Pancreas (tissue), 10 donors: ENCODE results near the gene TPX2. TPM values are rescaled to one million over a fixed set of nuclear protein-coding genes. Genes with fewer than 3 reads are reported as not detected.
A peak's percentile ranks its signal among the peaks of the same experiment; 100 is the strongest.
"Not testable (repeated sequence)": the region's sequence is repeated elsewhere in the genome, so short reads cannot be mapped to it uniquely, and the experiment has no call there.

ENCODE experiments used
- ATAC-seq, 4 donors: fragments of 200-7000 bp; cut with Tn5 transposase; one replicate each; pipeline versions ENCODE4 v1.8.0 to v1.9.1; 2020; ENCODE audit warnings: mild to moderate bottlenecking in 4 of 4, moderate library complexity in 4 of 4
- DNase-seq, 6 donors: peaks; one replicate each; pipeline ENCODE4 v3.0.0-alpha.2; 2020
- FAIRE-seq: peaks from 2 replicates; lab custom pipeline; 2012; peaks lifted over from hg19 to GRCh38; lab: Jason Lieb, UNC
- H3K27ac ChIP-seq, 4 donors: fragments of 200-600 bp; sonication (generic); 1 replicate in 3 of 4; 2 replicates in 1 of 4; pipeline versions ENCODE4 v1.5.0 to v1.8.0; 2020
- H3K27me3 ChIP-seq, 4 donors: fragments of 200-600 bp; one replicate each; pipeline ENCODE4 v1.8.0; 2021
- H3K36me3 ChIP-seq, 3 donors: fragments of 200-600 bp; sonication (generic) in 1 of 3; one replicate each; pipeline versions ENCODE4 v1.5.0 to v1.8.0; 2020 to 2021
- H3K4me1 ChIP-seq, 3 donors: fragments of 200-600 bp; one replicate each; pipeline ENCODE4 v1.8.0; 2021
- H3K4me3 ChIP-seq, 4 donors: fragments of 200-600 bp; sonication (generic) in 2 of 4; one replicate each; pipeline versions ENCODE4 v1.5.0 to v1.8.0; 2020 to 2021
- H3K9me3 ChIP-seq, 4 donors: fragments of 200-600 bp; one replicate each; pipeline ENCODE4 v1.8.0; 2021
- CTCF ChIP-seq, 4 donors: fragments of 200-600 bp; sonication (generic) in 3 of 4; IDR thresholded peaks; one replicate each; pipeline versions ENCODE4 v1.5.0 to v1.8.0; 2021; ENCODE audit warnings: antibody characterized with exemption in 4 of 4
- WGBS, 2 donors: extraction: QIAGEN DNeasy Blood & Tissue Kit; methylation state at CpG; one replicate each; pipeline ENCODE4 v1.1.7; 2013; 5-methylcytosine and 5-hydroxymethylcytosine counted together
- intact Hi-C, 3 donors: fragments of 100-400 bp; cut with DNase I; formaldehyde crosslinking; loops; one replicate each; pipeline versions ENCODE4 v1.11.1 to v1.14.2; 2022
- polyA plus RNA-seq, 2 donors: library from polyadenylated mRNA; stranded (reverse); fragments of 200-250 nt; gene quantifications; one replicate each; pipeline ENCODE4 v1.2.3, GENCODE V29; 2013
- total RNA-seq, 6 donors: library from RNA; stranded (reverse); fragmentation: NEBNext Ultra II Directional in 4 of 6; extraction: Animal tissue kit (Norgen Biotek cat#: 25700) in 4 of 6; gene quantifications; one replicate each; pipeline versions ENCODE4 v1.2.1 to v1.2.4, GENCODE V29; 2021 to 2023
- donor health status: healthy with polysubstance abuse.
- donor health status: DM: no; HTN: no; CAD: no; lungs with moderate emphysema.
- donor health status: DM: no; HTN: no; CAD: no.
- donor health status: control.
- donor health status: control.
- donor health status: Bipolar disorder and iron deficiency.
- donor health status: DM: yes; HTN: yes; CAD: no.
- donor health status: DM: no; HTN: no; CAD: no.
- donor health status: DM: no; HTN: no; CAD: no.
- donor health status: DM: yes; HTN: yes; CAD: no.

Gene TPX2
- total and polyA plus RNA-seq, 8 donors: 0.04 to 1.5 (median 0.40) TPM; not detected in 1

DNA sequence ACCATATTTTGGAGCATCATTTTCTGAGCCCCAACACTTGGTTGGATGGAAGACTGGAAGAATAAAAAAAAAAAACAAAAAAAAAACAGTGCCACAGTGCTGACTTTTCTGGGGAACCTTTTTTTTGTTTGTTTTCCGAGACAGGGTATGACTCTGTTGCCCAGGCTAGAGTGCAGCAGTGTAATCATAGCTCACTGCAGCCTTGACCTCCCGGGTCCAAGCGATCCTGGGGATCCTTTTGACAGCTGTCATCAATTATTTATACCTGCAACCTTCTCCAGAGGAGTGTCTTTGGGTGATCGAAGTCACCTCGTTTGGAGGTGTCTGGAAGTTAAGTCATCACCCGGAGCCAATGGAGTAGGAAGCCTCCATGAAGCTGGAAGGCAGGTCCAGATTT is 7.8 kb upstream of the TPX2 start:
- TF ChIP-seq CTCF (IDR thresholded peaks at IDR 0.05): no peak
- H3K27ac ChIP-seq: no peak overlapping the region
- H3K36me3 ChIP-seq: no peaks in the 10 kb centered on the region
- DNase-seq: no peak
- H3K4me1 ChIP-seq: no peaks in the 10 kb centered on the region
- H3K9me3 ChIP-seq: no peaks in the 10 kb centered on the region
- FAIRE-seq: no peak
- H3K27me3 ChIP-seq: no peaks in the 10 kb centered on the region
- WGBS, 2 donors: 48 to 63% methylated on average over 6 of the region's 6 CpGs
- H3K4me3 ChIP-seq: no peak overlapping the region
- intact Hi-C loops: no loop called here
- ATAC-seq: no peak

DNA sequence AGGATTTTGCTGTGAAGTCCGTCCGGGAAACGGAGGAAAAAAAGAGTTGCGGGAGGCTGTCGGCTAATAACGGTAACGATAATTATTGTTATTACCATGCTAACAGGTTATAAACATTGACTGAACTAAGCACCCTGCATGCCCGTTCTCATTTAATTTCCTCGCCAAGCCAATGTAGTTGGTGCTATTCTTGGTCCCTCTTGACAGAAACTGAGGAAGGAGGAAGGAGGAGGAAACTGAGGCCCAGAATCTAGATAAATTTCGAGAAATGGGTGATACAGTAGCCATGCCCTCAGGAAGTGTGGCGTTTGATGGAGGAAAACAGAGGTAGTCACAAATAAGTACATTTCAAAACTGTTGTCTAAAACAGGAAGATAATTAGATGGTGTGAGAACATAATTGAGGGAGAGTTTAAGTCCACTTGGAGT is 474 bp downstream of the TPX2 start:
- WGBS, 2 donors: 1 to 3% methylated on average over 11 of the region's 11 CpGs
- Histone ChIP-seq H3K4me1 (no peaks in the 10 kb centered on the region), H3K36me3 (no peaks in the 10 kb centered on the region), H3K27ac (no peak overlapping the region), H3K9me3 (no peaks in the 10 kb centered on the region), H3K4me3 (peak overlapping the region; percentile 54 to 78 (median 63)), H3K27me3 (no peaks in the 10 kb centered on the region)
- peak in 1 of 4 donors; percentile 3 for ATAC-seq
- no peak for FAIRE-seq
- intact Hi-C loops: no loop called here
- no peak for DNase-seq
- no peak for TF ChIP-seq CTCF (IDR thresholded peaks at IDR 0.05)

GRCh38 chr20:31740208-31740607 is 1.1 kb downstream of the TPX2 start:
- H3K36me3 ChIP-seq: no peaks in the 10 kb centered on the region
- TF ChIP-seq CTCF (IDR thresholded peaks at IDR 0.05): no peak
- intact Hi-C loops: no loop called here
- no peak overlapping the region for H3K27ac ChIP-seq
- no peak for DNase-seq
- 12 to 19% methylated on average over 1 of the region's 1 CpG for WGBS, 2 donors
- H3K4me3 ChIP-seq: no peak overlapping the region
- H3K4me1 ChIP-seq: no peaks in the 10 kb centered on the region
- no peak for ATAC-seq
- FAIRE-seq: no peak
- H3K9me3 ChIP-seq: no peaks in the 10 kb centered on the region
- no peaks in the 10 kb centered on the region for H3K27me3 ChIP-seq

- H3K4me1 ChIP-seq: no peaks in the 10 kb centered on the region
- H3K27me3 ChIP-seq: no peaks in the 10 kb centered on the region
- no peak for ATAC-seq
- H3K4me3 ChIP-seq: no peak overlapping the region
- intact Hi-C loops: no loop called here
- H3K9me3 ChIP-seq: no peaks in the 10 kb centered on the region
- no peak for TF ChIP-seq CTCF (IDR thresholded peaks at IDR 0.05)
- no peak for FAIRE-seq
- no peak for DNase-seq
- H3K27ac ChIP-seq: no peak overlapping the region
- 51 to 52% methylated on average over 1 of the region's 1 CpG for WGBS, 2 donors
- H3K36me3 ChIP-seq: no peaks in the 10 kb centered on the region
Observed at GRCh38 chr20:31740656-31741323, 1.7 kb downstream of the TPX2 start.

- TF ChIP-seq CTCF (IDR thresholded peaks at IDR 0.05): no peak
- no peak overlapping the region for H3K4me3 ChIP-seq
- DNase-seq: no peak
- H3K27me3 ChIP-seq: no peaks in the 10 kb centered on the region
- intact Hi-C loops: no loop called here
- H3K9me3 ChIP-seq: no peaks in the 10 kb centered on the region
- no peaks in the 10 kb centered on the region for H3K4me1 ChIP-seq
- no peak overlapping the region for H3K27ac ChIP-seq
- ATAC-seq: no peak
- 10 to 20% methylated on average over 1 of the region's 1 CpG for WGBS, 2 donors
- FAIRE-seq: no peak
- no peaks in the 10 kb centered on the region for H3K36me3 ChIP-seq
Observed at GRCh38 chr20:31746068-31746878, 7.2 kb downstream of the TPX2 start.

- H3K9me3 ChIP-seq, FAIRE-seq, H3K36me3 ChIP-seq, H3K4me3 ChIP-seq, DNase-seq, H3K4me1 ChIP-seq, intact Hi-C loops, H3K27me3 ChIP-seq, ATAC-seq, H3K27ac ChIP-seq: not testable (repeated sequence)
- 87 to 90% methylated on average over 14 of the region's 14 CpGs for WGBS, 2 donors
Observed at GRCh38 chr20:31747028-31747427, 7.9 kb downstream of the TPX2 start.
